ENCODE results near the gene PTGES2.
"Not testable (repeated sequence)": the region's sequence is repeated elsewhere in the genome, so short reads cannot be mapped to it uniquely, and the experiment has no call there.

PTGES2 gene

DNA sequence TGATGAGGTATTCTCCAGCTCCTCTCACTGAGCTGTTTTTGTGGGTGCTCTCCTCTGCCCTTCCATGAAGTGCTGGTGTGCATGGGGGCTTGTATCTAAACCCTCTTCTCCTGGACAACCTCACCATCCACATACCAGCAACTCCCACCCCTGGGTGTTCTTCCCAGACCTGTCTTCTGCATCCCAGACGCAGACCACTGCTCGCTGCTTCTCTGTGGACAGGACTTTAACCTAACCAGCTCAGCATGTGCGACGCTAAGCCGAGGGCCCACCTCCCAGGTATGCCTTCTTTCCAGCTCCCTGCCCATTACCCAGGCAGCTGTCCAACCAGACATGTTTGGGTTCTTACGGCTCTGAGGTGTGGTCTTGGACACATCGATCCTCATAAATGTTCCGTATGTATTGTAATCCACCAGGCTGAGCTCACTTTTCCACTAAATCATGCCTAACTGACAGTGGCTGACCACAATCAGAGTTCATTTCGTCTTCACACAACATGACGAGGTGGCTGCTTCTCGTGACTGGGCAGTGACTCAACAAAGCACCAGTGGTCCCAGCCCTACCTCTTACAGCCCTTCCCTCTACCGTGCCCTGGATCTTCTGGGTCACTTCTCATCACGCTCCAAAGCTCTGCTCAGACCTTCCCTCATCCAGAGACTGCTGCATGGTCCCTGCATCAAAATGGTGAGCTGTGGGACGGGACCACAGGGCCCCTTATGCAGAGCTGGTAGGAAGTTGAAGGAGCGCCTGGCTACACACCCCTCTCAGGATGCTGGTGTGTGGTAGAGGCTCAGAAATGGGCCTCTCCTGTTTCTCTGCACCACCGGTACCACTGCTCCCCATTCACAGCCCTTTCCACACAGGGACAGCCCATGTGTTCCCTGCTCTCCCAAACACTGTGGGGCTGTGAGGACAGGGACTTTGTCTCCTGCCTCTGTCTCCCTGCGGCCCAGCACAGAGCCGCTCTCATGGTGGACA, 9.6 kb upstream of the PTGES2 start:
- no peak for DNase-seq (ENCODE audit: low spot score)

DNA sequence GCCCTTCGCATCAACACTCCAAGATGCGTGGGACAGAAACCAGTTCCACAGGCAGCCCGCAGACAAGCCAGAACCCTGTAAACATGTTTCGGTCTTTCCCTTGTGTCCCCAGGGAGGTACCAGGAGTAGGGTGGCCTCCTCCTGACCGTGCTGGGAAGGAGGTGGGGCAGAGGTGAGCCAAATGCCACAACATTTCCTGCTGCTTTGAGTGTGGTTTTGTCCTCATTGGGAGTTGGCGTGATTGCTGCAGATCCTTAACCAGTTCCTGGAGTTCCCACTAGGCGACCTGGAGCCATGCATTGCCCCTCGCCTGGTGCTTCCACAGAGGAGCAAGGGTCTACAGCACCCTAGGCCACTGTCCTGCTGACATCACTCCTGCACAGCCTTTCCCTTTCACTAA, 8.0 kb upstream of the PTGES2 start:
- DNase-seq (ENCODE audit: low spot score): not testable (repeated sequence)

DNA sequence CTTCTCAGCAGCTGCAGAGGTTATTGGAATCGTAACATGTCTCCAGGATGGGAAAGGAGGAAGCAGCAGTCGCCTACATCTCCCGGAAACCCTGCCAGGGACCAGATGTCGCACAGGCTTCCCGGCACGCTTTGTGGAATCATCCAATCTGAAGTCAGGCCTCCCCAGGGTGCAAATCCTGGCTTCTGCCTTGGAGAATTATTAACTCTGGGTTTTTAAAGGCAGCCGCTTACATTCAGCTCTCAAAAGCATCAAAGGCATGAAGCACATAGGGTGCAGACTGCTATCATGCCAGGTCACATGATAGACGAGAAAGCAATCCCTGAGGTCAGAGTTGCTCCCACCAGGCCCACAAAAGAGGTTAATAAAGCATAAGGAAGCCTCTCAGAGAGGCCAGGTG, 4.6 kb upstream of the PTGES2 start:
- DNase-seq (ENCODE audit: low spot score): not testable (repeated sequence)

DNA sequence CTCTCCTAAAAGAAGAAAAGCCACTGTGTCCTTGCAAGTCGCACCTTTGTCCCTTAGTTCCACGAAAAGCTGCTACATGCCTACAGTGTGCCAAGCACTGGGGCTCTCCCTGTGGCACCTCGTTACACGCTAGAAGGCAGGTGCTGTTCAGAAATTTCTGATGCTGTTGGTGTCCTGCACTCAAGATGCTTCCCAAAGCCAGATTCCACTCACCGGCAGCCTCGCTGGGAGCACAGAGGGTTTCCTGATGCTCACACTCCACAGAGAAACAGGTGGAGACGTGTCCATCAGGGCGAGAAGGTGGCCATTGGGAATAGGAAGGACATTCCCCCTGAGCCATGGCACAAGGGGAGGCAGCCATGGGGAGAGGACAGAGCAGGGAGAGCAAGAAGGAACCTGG, 3.8 kb upstream of the PTGES2 start:
- DNase-seq (ENCODE audit: low spot score): not testable (repeated sequence)

DNA sequence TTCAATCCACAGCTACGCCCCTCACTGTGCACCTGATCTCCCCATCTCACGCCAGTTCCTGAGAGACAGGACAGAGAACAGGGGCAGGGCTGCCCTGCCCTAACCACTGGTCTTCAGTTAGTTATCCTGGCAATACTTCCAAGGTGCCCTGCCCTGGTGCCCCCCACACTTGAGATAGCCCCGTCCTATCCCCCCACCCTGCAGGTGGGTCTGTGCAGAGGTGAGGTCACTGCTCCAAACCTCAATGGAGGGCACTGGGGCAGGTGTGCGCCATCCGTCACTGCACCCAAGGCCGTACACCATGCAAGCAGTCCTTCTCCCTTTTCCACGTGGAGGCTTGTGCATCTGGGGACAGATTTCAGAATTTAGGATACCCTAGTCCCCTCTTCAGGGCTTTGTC, 3.1 kb upstream of the PTGES2 start:
- DNase-seq (ENCODE audit: low spot score): not testable (repeated sequence)

DNA sequence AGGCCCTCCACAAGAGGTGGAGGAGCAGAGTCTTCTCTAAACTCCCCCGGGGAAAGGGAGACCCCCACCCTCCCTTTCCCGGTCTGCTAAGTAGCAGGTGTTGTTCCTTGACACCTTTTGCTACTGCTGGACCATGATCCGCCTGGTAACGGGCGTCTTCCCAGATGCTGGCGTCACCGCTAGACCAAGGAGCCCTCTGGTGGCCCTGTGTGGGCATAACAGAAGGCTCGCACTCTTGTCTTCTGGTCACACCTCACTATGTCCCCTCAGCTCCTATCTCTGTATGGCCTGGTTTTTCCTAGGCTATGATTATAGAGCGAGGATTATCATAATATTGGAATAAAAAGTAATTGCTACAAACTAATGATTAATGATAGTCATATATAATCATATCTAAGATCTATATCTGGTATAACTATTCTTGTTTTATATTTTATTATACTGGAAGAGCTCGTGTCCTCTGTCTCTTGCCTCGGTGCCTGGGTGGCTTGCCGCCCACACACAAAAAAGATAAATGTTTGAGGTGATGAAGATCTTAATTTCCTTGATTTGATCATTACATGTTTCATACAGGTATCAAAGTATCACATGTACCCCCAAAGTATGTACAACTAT, 2.6 kb upstream of the PTGES2 start:
- DNase-seq (ENCODE audit: low spot score): not testable (repeated sequence)

DNA sequence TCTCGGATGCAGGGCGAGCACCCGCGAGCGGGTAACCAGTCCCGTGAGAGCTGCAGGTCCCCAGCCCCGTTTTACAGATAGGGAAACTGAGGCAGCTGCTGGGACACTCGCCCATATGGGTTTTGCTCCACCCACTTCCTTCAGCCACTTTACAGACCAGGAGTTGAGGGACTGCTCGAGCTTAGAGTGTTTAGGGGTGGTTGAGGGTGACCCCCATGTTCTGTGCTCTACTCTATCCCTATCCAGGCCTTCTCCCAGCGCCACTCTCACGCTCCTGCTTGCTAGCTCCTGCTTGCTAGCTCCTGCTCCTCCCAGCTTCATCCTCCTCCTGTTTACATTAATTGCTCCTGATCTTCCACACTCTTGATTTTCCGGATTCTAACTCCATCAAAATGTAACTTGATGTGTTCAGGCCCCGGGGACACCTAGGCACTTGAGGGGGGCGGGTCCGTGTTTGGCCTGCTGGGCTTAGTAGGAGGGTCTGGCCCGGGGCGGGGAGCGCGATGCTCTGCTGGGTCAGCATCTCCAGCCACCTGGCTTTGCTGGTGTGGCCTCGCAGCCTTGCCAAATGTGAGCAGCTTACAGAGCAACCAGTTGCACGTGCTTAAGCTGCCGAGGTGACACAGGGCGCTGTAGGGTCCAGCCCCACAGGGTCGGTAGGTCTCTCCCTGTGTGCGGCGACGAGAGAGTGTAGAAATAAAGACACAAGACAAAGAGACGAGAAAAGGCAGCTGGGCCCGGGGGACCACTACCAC, 1.5 kb upstream of the PTGES2 start:
- DNase-seq (ENCODE audit: low spot score): no peak

DNA sequence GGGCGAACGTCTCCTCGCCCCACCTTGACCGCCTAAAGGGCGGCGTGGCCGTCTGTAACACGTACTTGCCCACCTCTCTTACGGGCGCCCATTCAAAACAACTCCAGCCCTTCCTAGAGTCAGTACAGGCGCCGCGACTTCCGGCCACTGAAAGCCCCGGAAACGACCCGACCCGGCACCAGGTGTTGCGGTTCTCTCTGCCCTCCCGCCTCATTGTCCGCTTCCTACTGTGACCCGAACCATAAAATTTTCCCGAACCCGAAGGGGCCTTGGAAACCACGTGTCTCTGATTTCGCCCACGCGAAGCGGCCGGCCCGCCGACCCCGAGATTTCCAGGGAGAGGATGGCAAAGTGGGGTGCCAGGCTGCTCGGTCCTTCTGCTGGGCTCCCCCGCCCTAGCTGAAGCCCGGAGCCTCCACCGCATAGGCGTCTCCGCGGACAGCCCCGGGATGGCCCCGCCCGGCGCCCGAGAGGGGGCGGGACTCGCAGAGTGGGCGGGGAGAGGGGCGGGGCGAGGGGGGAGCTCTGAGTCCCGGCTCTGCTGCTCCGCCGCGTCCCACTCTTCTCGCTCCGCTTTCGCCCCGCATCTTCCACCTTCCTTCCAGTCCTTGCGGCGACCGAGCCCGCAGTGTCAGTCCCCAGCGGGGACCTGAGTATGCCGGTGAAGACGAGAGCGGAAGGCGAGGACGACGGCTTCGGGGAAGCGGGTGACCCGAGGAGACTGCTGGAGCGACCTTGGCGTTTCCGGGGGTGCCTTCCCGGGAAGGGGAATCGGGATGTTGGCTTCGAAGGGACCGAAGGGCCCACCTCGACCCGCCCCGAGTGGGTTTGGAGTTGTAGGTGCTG, 684 bp upstream of the PTGES2 start:
- peak; percentile 86 for DNase-seq (ENCODE audit: low spot score)

DNA sequence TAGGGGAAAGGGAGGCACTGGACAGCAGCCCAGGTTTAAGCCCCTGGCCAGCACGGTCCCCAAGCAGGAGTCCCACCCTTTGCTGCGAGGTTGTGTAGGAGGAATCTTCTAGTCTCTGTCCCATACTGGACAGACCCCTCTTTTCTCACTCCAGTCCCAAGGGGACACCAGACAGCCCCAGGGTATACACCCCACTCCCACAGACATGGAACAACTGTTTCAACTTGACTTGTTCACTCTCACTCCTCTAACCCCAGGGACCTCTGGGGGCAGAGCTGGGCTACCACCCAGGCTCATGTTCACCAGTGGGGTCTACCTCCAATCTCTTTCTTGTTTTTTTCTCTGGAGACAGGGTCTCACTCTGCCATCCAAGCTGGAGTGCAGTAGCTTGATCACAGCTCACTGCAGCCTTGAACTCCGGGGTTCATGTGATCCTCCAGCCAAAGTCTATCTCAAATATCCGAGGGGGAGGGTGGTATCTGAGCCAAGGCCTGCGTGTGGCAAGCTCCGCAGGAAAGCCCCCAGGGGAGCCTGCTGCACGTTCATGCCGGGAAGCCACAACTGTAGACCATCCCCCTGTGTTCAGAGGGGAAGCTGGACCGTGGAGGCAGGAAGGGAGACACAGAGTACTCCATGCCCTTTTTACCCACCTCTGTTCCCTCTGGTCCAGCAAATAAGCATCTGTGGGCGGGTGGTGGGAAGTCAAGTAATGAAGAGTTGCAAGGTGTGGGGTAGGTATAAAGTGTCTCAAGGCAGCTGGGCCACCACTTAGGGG, 1.8 kb downstream of the PTGES2 start:
- no peak for DNase-seq (ENCODE audit: low spot score)

DNA sequence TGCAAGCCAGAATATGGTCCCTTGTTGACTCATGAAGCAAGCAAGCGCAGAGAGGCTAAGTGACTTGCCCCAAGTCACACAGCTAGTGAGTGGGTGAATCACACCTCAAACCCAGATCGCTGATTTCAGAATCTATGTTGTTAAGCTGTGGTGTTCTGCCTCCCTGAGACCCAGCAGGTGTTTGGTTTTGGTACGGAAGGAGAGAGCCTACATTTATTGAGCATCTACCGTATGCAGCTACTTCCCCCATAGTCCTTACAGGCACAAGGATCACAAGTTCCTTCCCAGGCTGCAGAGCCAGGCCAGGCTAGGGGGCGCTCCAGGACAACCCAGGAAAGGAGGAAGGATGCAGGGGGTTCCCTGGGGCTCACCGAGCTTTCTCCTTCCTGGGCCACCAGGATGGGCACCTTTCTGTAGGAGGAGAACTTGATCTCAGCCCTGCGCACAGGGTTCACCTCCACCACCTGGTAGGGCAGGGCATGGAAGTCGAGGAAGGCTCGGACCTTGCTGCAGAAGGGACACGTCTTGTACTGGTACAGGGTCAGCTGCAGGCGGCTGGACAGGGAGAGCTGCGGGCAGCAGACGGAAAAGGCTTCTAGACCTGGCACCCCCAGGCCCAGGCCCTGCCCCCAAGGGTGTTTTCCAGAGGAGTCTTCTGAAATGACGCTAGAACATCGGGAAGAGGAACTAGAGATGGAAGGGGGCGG, 2.5 kb downstream of the PTGES2 start:
- peak; percentile 54 for DNase-seq (ENCODE audit: low spot score)

DNA sequence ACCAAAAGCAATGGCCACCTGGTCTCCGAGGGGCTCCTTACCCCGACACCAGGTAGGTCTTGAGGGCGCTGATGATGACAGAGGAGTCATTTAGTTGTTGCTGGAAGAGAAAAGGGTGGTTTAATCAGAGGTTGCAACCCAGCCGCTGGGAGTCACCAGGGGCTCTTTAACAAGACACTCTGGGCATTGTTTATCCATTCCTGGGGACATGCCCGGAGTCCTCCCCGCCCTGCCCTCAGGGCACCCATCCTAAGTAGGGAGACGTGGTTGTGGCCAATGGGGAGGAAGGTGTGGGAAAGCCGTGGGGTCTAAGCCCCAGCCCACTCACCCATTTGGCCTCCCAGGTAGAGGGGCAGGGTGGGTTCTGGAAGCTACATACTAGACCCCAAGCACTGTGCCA, 3.1 kb downstream of the PTGES2 start:
- DNase-seq (ENCODE audit: low spot score): no peak

DNA sequence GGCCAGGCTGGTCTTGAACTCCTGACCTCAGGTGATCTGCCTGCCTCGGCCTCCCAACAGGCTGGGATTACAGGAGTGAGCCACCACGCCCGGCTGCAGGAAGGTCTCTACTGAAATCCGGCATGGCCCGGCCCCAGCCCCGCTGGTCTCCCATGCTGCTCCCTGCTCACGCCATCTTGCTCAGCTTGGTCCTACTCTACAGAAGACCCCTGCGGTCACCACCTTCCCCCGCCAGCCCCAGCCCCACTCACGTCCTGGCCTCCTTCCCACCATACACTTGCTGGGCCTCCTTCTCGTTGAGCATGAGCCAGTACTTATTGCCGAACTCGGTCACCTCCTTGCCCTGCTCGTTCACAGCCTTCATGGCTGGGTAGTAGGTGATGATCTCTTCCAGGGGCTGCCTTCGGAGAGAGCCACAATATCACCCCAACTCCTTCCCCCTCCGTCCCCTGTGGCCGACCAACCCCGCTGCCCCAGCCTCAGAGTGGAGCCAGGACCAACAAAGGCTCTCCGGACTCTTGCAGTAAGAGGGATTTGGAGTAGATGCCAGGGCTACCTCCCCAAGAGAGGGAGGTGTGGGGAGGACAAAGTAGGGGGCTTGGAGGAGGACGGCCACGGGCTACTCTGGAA, 4.0 kb downstream of the PTGES2 start:
- DNase-seq (ENCODE audit: low spot score): no peak

DNA sequence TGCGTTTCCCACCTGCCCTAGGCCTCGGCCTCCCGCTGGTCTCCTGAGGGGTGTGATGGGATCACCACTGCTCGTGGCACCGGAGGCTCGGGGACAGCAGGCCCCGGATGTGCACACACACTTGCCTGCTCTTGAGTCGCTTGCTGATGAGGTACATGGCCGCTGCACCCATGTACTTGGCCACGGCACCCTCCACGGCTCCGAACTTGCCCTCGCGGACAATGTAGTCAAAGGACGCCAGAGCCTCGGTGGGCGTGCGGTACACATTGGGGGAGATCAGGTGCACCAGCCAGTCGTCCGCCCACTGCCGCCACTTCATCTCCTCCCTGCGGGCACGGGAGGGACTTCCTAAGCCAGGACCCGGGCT, 4.7 kb downstream of the PTGES2 start:
- no peak for DNase-seq (ENCODE audit: low spot score)

DNA sequence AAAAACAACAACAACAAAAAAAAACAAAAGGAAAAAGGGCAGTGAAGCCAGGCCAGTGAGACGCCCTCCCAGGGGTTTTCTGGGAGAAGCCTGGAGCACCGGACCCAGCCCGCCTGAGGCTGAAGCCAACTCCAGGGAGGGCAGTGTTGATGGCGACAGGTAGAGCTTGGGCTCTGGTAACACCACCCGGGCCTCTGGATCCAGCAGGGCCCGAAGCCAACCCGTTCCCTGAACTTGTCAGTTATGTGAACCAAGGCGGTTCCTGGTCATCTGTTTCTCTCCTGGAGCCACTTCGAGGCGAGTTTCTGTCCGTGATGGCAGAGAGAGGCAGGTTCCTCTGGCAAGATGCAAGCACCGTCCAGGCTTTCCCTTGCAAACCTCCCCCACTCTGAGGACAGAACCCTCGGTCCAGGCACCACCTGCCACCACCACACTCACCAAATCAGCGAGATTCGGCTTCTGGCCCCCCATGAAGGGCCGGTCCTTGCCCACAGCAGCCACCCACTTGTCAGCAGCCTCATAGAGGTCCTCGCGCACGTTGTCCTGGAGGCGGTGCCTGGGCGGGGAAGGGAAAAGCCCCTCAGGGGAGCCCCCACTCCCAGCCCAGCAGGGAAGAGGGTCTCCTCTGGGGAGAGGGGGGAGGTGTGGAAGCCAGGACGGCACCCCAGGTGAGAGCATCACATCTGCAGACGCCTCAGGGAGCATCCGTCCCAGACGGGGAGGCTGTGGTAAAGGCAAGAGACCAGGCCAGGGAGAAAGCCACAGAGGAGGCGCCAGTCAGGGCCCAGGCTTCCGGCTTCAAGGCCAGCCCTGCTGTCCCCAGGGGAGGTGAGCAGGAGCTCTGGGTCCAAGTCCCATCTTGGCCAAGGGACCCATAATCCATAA, 5.4 kb downstream of the PTGES2 start:
- DNase-seq (ENCODE audit: low spot score): no peak

DNA sequence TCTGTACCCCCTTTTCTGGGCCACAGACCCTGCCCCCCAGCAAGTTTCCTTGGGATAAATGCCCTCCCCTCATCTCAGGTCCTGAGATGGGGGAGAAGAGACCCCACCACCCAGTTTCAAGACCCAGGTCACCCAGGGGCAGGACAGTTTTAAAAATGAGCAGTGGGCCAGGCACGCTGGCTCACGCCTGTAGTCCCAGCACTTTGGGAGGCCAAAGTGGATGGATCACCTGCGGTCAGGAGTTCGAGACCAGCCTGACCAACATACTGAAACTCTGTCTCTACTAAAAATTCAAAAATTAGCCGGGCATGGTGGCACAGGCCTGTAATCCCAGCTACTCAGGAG, 6.1 kb downstream of the PTGES2 start:
- no peak for DNase-seq (ENCODE audit: low spot score)

DNA sequence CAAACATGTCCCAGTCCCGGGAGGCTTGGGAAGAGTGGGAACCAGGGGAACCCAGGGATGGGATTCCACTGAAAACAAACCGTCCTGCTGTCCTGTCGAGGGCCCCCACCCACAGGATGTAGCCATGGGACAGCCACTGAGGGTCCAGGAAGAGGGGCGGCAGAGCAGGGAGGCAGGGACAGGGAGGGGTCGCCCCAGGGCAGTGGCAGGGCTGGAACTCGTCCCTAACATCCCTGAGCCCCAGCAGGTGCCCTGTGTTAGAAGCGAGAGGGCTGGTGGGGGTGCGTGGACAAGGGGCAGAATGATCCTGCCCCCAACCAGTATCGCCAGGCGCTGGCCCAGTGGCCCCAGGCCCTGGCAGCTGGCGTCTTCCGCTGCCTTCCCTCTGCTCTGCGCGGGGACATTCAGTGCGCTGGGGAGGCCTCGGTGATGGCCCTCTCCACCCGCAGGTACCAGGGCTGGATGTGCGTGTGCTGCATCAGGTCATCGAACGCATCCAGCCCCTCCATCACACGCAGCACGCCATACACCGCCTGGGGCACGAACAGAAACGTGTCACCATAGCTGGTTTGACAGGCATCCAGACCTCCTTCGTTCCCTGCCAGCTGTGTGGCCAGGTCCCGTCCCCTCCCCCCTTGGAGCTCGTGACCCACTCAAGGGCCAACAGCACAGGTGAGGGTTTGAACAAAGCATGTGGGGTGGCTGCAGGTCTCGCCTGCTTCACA, 6.6 kb downstream of the PTGES2 start:
- no peak for DNase-seq (ENCODE audit: low spot score)

DNA sequence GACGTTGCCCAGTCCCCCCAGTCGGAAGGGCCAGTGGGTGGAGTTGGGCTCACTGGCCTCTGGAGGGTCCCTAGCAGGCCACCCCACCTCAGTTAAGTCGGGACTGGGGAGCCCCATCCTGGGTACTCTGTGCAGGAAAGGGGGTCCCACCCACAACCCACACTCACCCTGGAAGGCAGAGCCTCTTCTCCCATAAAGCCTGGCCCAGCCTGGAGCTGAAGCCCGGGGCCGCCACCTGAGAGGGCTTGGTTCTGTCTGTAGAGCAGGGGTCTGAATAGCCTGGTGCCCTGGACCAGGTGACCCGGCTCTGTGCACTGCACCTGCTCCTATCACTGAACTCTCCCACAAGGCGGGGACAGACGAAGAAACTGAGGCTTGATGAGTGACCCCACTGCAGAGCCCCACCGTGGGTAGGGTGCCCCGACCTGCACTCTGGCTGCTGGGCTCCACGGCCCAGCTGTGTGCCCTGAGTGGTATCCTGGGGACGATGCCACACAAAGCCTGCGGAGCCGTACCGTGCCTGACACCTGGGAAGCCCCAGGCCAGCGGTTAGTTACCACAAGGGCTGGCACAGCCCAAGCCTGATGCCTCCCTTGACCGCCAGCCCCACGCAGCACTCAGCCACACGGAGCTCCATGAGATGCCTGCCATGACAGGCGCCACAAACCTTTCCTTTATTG, 7.3 kb downstream of the PTGES2 start:
- no peak for DNase-seq (ENCODE audit: low spot score)

All from iPS-NIHi11 (cell line).